SK-N-SH treated with all-trans-retinoic acid at 6 μM for 48 hours (cell line): ENCODE measurements around the gene UBA1.

Experiments
- ATAC-seq: fragments of 200-7000 bp; cut with Tn5 transposase; 3 replicates; pipeline ENCODE4 v1.9.1; 2020; ENCODE audit warnings: mild to moderate bottlenecking, moderate library complexity
- ARNTL ChIP-seq: fragments of 450-650 bp; formaldehyde crosslinking; IDR thresholded peaks from 2 replicates; pipeline ENCODE4 v1.5.0; 2020; ENCODE audit warnings: low read depth, mild to moderate bottlenecking, moderate library complexity, borderline replicate concordance
- BACH2 ChIP-seq: fragments of 250-450 bp; sonication (Bioruptor Pico); IDR thresholded peaks from 2 replicates; pipeline ENCODE4 v1.9.0; 2021; ENCODE audit warnings: mild to moderate bottlenecking, borderline replicate concordance
- CSDC2 ChIP-seq: fragments of 250-450 bp; sonication (Bioruptor Pico); IDR thresholded peaks from 2 replicates; pipeline ENCODE4 v1.5.0; 2020; ENCODE audit warnings: mild to moderate bottlenecking, moderate library complexity
- ESRRG ChIP-seq: fragments of 250-450 bp; sonication (Bioruptor Pico); IDR thresholded peaks from 2 replicates; pipeline ENCODE4 v1.6.1; 2021; ENCODE audit warnings: mild to moderate bottlenecking
- GLIS3 ChIP-seq: fragments of 250-450 bp; sonication (Bioruptor Pico); IDR thresholded peaks from 2 replicates; pipeline ENCODE4 v1.5.0; 2020; ENCODE audit warnings: mild to moderate bottlenecking, moderate library complexity
- ISL1 ChIP-seq: fragments of 250-450 bp; sonication (Bioruptor Pico); IDR thresholded peaks from 2 replicates; pipeline ENCODE4 v2.1.2; 2022; ENCODE audit warnings: mild to moderate bottlenecking, moderate library complexity
- OSR1 ChIP-seq: fragments of 250-450 bp; sonication (Bioruptor Pico); IDR thresholded peaks from 2 replicates; pipeline ENCODE4 v1.8.0; 2022; ENCODE audit warnings: moderate library complexity, mild to moderate bottlenecking, inconsistent platforms
- PPARA ChIP-seq: fragments of 250-450 bp; sonication (Bioruptor Pico); IDR thresholded peaks from 2 replicates; pipeline ENCODE4 v1.5.0; 2020; ENCODE audit warnings: mild to moderate bottlenecking, borderline replicate concordance
- RARB ChIP-seq: fragments of 250-450 bp; sonication (Bioruptor Pico); IDR thresholded peaks from 2 replicates; pipeline ENCODE4 v1.8.0; 2021; ENCODE audit warnings: mild to moderate bottlenecking, moderate library complexity
- SNAI2 ChIP-seq: fragments of 250-450 bp; sonication (Bioruptor Pico); IDR thresholded peaks from 2 replicates; pipeline ENCODE4 v1.5.0; 2020; ENCODE audit warnings: mild to moderate bottlenecking, moderate library complexity
- TCF4 ChIP-seq: fragments of 250-450 bp; sonication (Bioruptor Pico); IDR thresholded peaks from 2 replicates; pipeline ENCODE4 v1.8.0; 2021; ENCODE audit warnings: mild to moderate bottlenecking, moderate library complexity, borderline replicate concordance
- TOX ChIP-seq: fragments of 250-450 bp; sonication (Bioruptor Pico); IDR thresholded peaks from 2 replicates; pipeline ENCODE4 v1.8.0; 2021; ENCODE audit warnings: mild to moderate bottlenecking, moderate library complexity, borderline replicate concordance
- ZC3H10 ChIP-seq: fragments of 250-450 bp; sonication (Bioruptor Pico); IDR thresholded peaks from 2 replicates; pipeline ENCODE4 v1.5.1; 2021; ENCODE audit warnings: mild to moderate bottlenecking, moderate library complexity
- ZFP30 ChIP-seq: fragments of 450-650 bp; formaldehyde crosslinking; IDR thresholded peaks from 2 replicates; pipeline ENCODE4 v1.5.0; 2022; ENCODE audit warnings: mild to moderate bottlenecking, moderate library complexity
- ZNF565 ChIP-seq: fragments of 450-650 bp; formaldehyde crosslinking; conservative IDR thresholded peaks from 2 replicates; pipeline ENCODE4 v1.5.0; 2020; ENCODE audit warnings: low read depth, mild to moderate bottlenecking, moderate library complexity
- ZNF70 ChIP-seq: fragments of 450-650 bp; formaldehyde crosslinking; IDR thresholded peaks from 2 replicates; pipeline ENCODE4 v1.5.0; 2020; ENCODE audit warnings: mild to moderate bottlenecking, moderate library complexity
- ZNF8 ChIP-seq: fragments of 450-650 bp; formaldehyde crosslinking; IDR thresholded peaks from 2 replicates; pipeline ENCODE4 v1.5.0; 2020; ENCODE audit warnings: mild to moderate bottlenecking, moderate library complexity
- TF ChIP-seq, protein P1 (sequence below): fragments of 250-450 bp; sonication (Bioruptor Pico); IDR thresholded peaks from 2 replicates; pipeline ENCODE4 v1.8.0; 2020; ENCODE audit warnings: mild to moderate bottlenecking, moderate library complexity, borderline replicate concordance
- TF ChIP-seq, protein P2 (sequence below): fragments of 250-450 bp; sonication (Bioruptor Pico); IDR thresholded peaks from 2 replicates; pipeline ENCODE4 v1.5.1; 2020; ENCODE audit warnings: low read depth, mild to moderate bottlenecking, moderate library complexity
- TF ChIP-seq, protein P3 (sequence below): fragments of 250-450 bp; sonication (Bioruptor Pico); IDR thresholded peaks from 2 replicates; pipeline ENCODE4 v1.8.0; 2021; ENCODE audit warnings: low read depth, mild to moderate bottlenecking, moderate library complexity, borderline replicate concordance
- TF ChIP-seq, protein P4 (sequence below): fragments of 250-450 bp; sonication (Bioruptor Pico); IDR thresholded peaks from 2 replicates; pipeline ENCODE4 v1.5.0; 2020; ENCODE audit warnings: mild to moderate bottlenecking, moderate library complexity
- TF ChIP-seq, protein P5 (sequence below): fragments of 250-450 bp; sonication (Bioruptor Pico); IDR thresholded peaks from 2 replicates; pipeline ENCODE4 v1.5.1; 2021; ENCODE audit warnings: mild to moderate bottlenecking, moderate library complexity

UBA1 gene

DNA sequence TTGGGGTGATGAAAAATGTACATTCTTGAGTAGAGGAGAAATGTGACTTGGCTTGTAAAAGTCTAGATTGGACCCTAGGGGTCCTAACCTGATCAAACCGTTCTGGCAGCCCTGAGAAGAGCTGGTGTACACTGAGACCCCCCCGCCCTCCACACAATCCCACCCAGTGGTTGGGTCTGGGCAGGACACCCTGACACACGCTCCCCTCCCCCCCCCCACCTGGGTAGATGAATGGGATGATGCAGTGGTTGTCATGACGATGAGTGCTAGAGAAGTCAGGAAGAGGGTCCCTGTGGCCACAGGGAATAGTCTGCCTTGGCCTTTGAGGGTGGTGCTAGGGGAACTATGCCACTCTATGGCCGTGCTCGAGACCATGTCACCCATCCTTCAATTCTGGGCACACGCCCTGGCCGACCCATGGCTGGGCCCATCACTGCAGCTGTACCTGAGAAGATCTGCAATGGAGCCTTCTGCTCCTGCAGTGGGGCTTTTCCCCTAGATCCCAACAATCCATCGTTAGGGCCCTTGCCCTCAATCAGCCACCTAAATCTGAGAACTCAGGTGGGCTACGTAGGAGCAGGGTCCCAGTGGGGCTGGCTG, 29.2 kb downstream of the UBA1 start:
- ATAC-seq: no peak
- TF ChIP-seq ISL1 (CRISPR knock-in tag) (no peak), OSR1 (CRISPR knock-in tag) (no peak), ARNTL (CRISPR knock-in tag) (no peak), GLIS3 (no peak), ZNF8 (CRISPR knock-in tag) (no peak), PPARA (CRISPR knock-in tag) (no peak)
- TF ChIP-seq, protein P1, sequence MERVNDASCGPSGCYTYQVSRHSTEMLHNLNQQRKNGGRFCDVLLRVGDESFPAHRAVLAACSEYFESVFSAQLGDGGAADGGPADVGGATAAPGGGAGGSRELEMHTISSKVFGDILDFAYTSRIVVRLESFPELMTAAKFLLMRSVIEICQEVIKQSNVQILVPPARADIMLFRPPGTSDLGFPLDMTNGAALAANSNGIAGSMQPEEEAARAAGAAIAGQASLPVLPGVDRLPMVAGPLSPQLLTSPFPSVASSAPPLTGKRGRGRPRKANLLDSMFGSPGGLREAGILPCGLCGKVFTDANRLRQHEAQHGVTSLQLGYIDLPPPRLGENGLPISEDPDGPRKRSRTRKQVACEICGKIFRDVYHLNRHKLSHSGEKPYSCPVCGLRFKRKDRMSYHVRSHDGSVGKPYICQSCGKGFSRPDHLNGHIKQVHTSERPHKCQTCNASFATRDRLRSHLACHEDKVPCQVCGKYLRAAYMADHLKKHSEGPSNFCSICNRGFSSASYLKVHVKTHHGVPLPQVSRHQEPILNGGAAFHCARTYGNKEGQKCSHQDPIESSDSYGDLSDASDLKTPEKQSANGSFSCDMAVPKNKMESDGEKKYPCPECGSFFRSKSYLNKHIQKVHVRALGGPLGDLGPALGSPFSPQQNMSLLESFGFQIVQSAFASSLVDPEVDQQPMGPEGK (CRISPR knock-in tag): no peak
- TF ChIP-seq, protein P2, sequence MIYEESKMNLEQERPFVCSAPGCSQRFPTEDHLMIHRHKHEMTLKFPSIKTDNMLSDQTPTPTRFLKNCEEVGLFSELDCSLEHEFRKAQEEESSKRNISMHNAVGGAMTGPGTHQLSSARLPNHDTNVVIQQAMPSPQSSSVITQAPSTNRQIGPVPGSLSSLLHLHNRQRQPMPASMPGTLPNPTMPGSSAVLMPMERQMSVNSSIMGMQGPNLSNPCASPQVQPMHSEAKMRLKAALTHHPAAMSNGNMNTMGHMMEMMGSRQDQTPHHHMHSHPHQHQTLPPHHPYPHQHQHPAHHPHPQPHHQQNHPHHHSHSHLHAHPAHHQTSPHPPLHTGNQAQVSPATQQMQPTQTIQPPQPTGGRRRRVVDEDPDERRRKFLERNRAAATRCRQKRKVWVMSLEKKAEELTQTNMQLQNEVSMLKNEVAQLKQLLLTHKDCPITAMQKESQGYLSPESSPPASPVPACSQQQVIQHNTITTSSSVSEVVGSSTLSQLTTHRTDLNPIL: no peak

DNA sequence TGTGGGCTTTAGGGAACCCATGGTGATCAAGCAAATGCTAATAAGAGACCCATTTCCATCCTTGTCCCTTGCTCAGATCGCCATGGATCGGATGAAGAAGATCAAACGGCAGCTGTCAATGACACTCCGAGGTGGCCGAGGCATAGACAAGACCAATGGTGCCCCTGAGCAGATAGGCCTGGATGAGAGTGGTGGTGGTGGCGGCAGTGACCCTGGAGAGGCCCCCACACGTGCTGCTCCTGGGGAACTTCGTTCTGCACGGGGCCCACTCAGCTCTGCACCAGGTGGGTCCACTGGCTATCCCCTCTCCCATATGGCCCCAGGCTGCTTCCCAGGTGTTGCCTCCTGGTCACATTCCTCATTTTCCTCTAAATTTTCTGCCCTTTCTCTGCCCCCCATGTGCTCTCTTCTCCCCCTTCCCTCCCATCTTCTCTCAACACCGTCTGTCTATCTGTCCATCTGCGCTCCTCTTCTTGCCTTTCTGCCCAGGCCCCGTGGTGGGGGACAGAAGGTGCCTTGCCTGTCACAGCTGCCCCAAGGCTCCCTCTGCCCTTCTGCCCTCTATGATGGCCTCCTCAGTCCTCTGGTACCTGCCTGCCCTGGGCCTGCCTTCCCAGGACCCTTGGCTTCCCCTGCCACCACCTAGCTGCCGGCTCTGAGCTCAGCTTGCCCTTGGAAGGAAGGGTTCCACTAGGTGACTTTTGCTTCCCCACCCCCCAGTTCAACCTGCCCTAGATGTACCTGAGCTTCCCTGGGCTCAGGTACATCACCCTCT, 30.0 kb downstream of the UBA1 start:
- ATAC-seq: no peak

DNA sequence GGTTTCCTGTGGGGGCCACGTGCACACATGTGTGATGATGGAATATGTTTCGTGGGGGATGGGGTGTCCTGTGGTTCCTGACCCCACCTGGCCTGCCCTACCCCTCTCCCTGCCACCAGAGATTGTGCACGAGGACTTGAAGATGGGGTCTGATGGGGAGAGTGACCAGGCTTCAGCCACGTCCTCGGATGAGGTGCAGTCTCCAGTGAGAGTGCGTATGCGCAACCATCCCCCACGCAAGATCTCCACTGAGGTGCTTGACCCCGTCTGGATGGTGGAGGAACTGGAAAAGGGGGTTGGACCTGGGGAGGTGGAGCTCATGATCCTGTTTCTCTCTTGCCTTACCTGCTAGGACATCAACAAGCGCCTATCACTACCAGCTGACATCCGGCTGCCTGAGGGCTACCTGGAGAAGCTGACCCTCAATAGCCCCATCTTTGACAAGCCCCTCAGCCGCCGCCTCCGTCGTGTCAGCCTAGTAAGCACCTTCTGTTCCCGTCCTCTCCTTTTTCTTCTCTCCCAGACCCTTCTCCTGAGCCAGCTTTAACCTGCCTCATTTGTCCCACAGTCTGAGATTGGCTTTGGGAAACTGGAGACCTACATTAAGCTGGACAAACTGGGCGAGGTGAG, 30.8 kb downstream of the UBA1 start:
- TF ChIP-seq OSR1 (CRISPR knock-in tag): no peak
- no peak for TF ChIP-seq TOX
- no peak for TF ChIP-seq ISL1 (CRISPR knock-in tag)
- TF ChIP-seq, protein P1 (CRISPR knock-in tag): no peak
- TF ChIP-seq, protein P3, sequence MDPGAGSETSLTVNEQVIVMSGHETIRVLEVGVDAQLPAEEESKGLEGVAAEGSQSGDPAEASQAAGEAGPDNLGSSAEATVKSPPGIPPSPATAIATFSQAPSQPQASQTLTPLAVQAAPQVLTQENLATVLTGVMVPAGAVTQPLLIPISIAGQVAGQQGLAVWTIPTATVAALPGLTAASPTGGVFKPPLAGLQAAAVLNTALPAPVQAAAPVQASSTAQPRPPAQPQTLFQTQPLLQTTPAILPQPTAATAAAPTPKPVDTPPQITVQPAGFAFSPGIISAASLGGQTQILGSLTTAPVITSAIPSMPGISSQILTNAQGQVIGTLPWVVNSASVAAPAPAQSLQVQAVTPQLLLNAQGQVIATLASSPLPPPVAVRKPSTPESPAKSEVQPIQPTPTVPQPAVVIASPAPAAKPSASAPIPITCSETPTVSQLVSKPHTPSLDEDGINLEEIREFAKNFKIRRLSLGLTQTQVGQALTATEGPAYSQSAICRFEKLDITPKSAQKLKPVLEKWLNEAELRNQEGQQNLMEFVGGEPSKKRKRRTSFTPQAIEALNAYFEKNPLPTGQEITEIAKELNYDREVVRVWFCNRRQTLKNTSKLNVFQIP (CRISPR knock-in tag): no peak
- TF ChIP-seq ZC3H10: no peak
- TF ChIP-seq RARB (CRISPR knock-in tag): no peak
- no peak for TF ChIP-seq ESRRG
- TF ChIP-seq BACH2 (CRISPR knock-in tag): no peak
- TF ChIP-seq ZNF565 (CRISPR knock-in tag): no peak
- no peak for TF ChIP-seq ZFP30 (CRISPR knock-in tag)
- no peak for TF ChIP-seq ZNF8 (CRISPR knock-in tag)
- TF ChIP-seq, protein P4, sequence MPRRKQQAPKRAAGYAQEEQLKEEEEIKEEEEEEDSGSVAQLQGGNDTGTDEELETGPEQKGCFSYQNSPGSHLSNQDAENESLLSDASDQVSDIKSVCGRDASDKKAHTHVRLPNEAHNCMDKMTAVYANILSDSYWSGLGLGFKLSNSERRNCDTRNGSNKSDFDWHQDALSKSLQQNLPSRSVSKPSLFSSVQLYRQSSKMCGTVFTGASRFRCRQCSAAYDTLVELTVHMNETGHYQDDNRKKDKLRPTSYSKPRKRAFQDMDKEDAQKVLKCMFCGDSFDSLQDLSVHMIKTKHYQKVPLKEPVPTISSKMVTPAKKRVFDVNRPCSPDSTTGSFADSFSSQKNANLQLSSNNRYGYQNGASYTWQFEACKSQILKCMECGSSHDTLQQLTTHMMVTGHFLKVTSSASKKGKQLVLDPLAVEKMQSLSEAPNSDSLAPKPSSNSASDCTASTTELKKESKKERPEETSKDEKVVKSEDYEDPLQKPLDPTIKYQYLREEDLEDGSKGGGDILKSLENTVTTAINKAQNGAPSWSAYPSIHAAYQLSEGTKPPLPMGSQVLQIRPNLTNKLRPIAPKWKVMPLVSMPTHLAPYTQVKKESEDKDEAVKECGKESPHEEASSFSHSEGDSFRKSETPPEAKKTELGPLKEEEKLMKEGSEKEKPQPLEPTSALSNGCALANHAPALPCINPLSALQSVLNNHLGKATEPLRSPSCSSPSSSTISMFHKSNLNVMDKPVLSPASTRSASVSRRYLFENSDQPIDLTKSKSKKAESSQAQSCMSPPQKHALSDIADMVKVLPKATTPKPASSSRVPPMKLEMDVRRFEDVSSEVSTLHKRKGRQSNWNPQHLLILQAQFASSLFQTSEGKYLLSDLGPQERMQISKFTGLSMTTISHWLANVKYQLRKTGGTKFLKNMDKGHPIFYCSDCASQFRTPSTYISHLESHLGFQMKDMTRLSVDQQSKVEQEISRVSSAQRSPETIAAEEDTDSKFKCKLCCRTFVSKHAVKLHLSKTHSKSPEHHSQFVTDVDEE (CRISPR knock-in tag): no peak
- TF ChIP-seq CSDC2 (CRISPR knock-in tag): no peak
- no peak for TF ChIP-seq TCF4 (CRISPR knock-in tag)
- TF ChIP-seq, protein P5, sequence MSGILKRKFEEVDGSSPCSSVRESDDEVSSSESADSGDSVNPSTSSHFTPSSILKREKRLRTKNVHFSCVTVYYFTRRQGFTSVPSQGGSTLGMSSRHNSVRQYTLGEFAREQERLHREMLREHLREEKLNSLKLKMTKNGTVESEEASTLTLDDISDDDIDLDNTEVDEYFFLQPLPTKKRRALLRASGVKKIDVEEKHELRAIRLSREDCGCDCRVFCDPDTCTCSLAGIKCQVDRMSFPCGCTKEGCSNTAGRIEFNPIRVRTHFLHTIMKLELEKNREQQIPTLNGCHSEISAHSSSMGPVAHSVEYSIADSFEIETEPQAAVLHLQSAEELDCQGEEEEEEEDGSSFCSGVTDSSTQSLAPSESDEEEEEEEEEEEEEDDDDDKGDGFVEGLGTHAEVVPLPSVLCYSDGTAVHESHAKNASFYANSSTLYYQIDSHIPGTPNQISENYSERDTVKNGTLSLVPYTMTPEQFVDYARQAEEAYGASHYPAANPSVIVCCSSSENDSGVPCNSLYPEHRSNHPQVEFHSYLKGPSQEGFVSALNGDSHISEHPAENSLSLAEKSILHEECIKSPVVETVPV (CRISPR knock-in tag): no peak
- no peak for TF ChIP-seq ZNF70
- TF ChIP-seq PPARA (CRISPR knock-in tag): no peak
- no peak for ATAC-seq

More for the DNA sequence above, 30.0 kb downstream of the UBA1 start:
- TF ChIP-seq, protein P3 (CRISPR knock-in tag): no peak
- TF ChIP-seq SNAI2 (CRISPR knock-in tag): no peak
- TF ChIP-seq TCF4 (CRISPR knock-in tag): no peak
- TF ChIP-seq ZNF8 (CRISPR knock-in tag): no peak
